Measurements from ENCODE around the gene NEFH.

- TF ChIP-seq EZH2 (IDR thresholded peaks at IDR 0.05; ENCODE audit: borderline replicate concordance, low read depth, low read length, poor library complexity, severe bottlenecking), result no peak
- no peak for TF ChIP-seq CTCF (conservative IDR thresholded peaks at IDR 0.05; ENCODE audit: low read depth, low read length)
These were observed 19.8 kb downstream of the NEFH start for GRCh38 chr22:29499852-29500251.

All from A673 (cell line).